CD4-positive, alpha-beta T cell (primary cell): Measurements from ENCODE around the gene FHOD1. TPM values are rescaled to one million over a fixed set of nuclear protein-coding genes. Genes with fewer than 3 reads are reported as not detected.

Experiments
- ATAC-seq: fragments of 200-7000 bp; cut with Tn5 transposase; one replicate; pipeline ENCODE4 v1.10.0; 2022; ENCODE audit warnings: mild to moderate bottlenecking; ENCODE audit not compliant: poor library complexity
- CTCF ChIA-PET: fragments of 350-600 bp; sonication (Branson Sonifier 250); formaldehyde crosslinking; loops from one replicate; lab custom pipeline; 2021; ENCODE audit warnings: antibody characterized with exemption, inconsistent platforms; lab: Charles Lee
- POLR2A ChIA-PET: fragments of 350-600 bp; sonication (Branson Sonifier 250); formaldehyde crosslinking; loops from one replicate; lab custom pipeline; 2021; ENCODE audit warnings: antibody characterized with exemption, inconsistent platforms; lab: Charles Lee
- DNase-seq, 14 experiments: peaks; one replicate each; pipeline ENCODE4 v3.0.0-alpha.2; 2013 to 2020; ENCODE audit warnings: mixed read lengths in 2 of 14
- H3K27ac ChIP-seq, 2 donors: one replicate each; pipeline versions ENCODE4 v1.5.1 to v1.7.0; 2013; ENCODE audit warnings: low read length in 2 of 2, low read depth in 1 of 2, mild to moderate bottlenecking in 1 of 2
- H3K27me3 ChIP-seq, 2 experiments: 1 replicate in 1 of 2; 2 replicates in 1 of 2; pipeline versions ENCODE4 v1.6.1 to v1.7.0; 2013; ENCODE audit warnings: low read length in 2 of 2, control low read depth in 1 of 2, mild to moderate bottlenecking in 1 of 2, moderate library complexity in 1 of 2; ENCODE audit not compliant: insufficient read depth in 2 of 2, control insufficient read depth in 1 of 2
- H3K36me3 ChIP-seq: one replicate; pipeline ENCODE4 v1.6.1; 2013; ENCODE audit warnings: low read length, control low read depth; ENCODE audit not compliant: insufficient read depth
- H3K4me1 ChIP-seq: one replicate; pipeline ENCODE4 v1.6.1; 2013; ENCODE audit warnings: low read length, control low read depth; ENCODE audit not compliant: insufficient read depth
- H3K4me3 ChIP-seq: one replicate; pipeline ENCODE4 v1.5.1; 2013; ENCODE audit warnings: mild to moderate bottlenecking, low read length, moderate library complexity
- H3K9me3 ChIP-seq, 2 experiments: 1 replicate in 1 of 2; 2 replicates in 1 of 2; pipeline versions ENCODE4 v1.6.1 to v1.7.0; 2013; ENCODE audit warnings: low read length in 2 of 2, mild to moderate bottlenecking in 2 of 2, control low read depth in 1 of 2, moderate library complexity in 1 of 2; ENCODE audit not compliant: control insufficient read depth in 1 of 2, insufficient read depth in 1 of 2
- H3K27ac Mint-ChIP-seq: one replicate; pipeline ENCODE4 v1.8.0; 2020; ENCODE audit warnings: mixed read lengths
- H3K27me3 Mint-ChIP-seq: one replicate; pipeline ENCODE4 v1.8.0; 2021; ENCODE audit warnings: mixed read lengths
- H3K36me3 Mint-ChIP-seq: one replicate; pipeline ENCODE4 v1.8.0; 2021; ENCODE audit warnings: low read depth, mixed read lengths
- H3K4me1 Mint-ChIP-seq: one replicate; pipeline ENCODE4 v1.8.0; 2021; ENCODE audit warnings: low read depth, mixed read lengths
- H3K4me3 Mint-ChIP-seq: one replicate; pipeline ENCODE4 v1.8.0; 2020; ENCODE audit warnings: mild to moderate bottlenecking, mixed read lengths
- H3K9me3 Mint-ChIP-seq: one replicate; pipeline ENCODE4 v1.8.0; 2020; ENCODE audit warnings: mixed read lengths
- CTCF ChIP-seq: fragments of 200-600 bp; IDR thresholded peaks from one replicate; pipeline ENCODE4 v1.8.0; 2022; ENCODE audit warnings: antibody characterized with exemption, mild to moderate bottlenecking
- intact Hi-C, 2 experiments: fragments of 100-400 bp; cut with DNase I in 1 of 2; cut with micrococcal nuclease in 1 of 2; formaldehyde crosslinking; loops; one replicate each; pipeline versions ENCODE4 v1.15.1 to v1.9.0; 2023 to 2025; cut with DNase I, micrococcal nuclease
- total RNA-seq, 174 experiments: library from RNA in 2 of 174; stranded (reverse) in 2 of 174; gene quantifications; one replicate each; pipeline ENCODE4 v1.2.3 and lab custom pipeline; 2021 to 2026

Gene FHOD1
- total RNA-seq, 2 experiments from 2014 or later = 21.1 to 26.0 TPM

- Mint-ChIP-seq H3K36me3 (peaks cover 40% of the 10 kb centered on the region), H3K9me3 (no peaks in the 10 kb centered on the region), H3K4me1 (peaks cover 38% of the 10 kb centered on the region), H3K4me3 (peak overlapping the region; percentile 92), H3K27me3 (no peaks in the 10 kb centered on the region), H3K27ac (peak overlapping the region; percentile 87)
- Histone ChIP-seq H3K27ac (peak overlapping the region in 1 of 2 donors; percentile 69), H3K27me3 (no peaks in the 10 kb centered on the region), H3K9me3 (no peaks in the 10 kb centered on the region), H3K4me3 (peak overlapping the region; percentile 95), H3K4me1 (peaks cover 51% of the 10 kb centered on the region), H3K36me3 (peaks cover 37% of the 10 kb centered on the region)
- ChIA-PET CTCF (interaction anchor here (1.1 kb wide), 1 partner anchor 53 kb away, joined by 3 read pairs; no protein-coding TSS in a partner anchor), POLR2A (interaction anchor here (1.1 to 1.6 kb wide), 2 partner anchors 36 to 44 kb away, joined by 3 to 9 read pairs; partner anchors contain the start of gene TMEM208)
- DNase-seq (no peak), ATAC-seq (no peak)
- intact Hi-C loops = loop anchor here in 1 of 2 experiments (5.0 kb wide), 1 partner anchor 259 kb away; the partner anchor contains the start of gene CIAO2B
- no peak for TF ChIP-seq CTCF
Measured at GRCh38 chr16:67191411-67191994, 55.8 kb downstream of the FHOD1 start.

- peaks cover 46% of the 10 kb centered on the region for H3K4me1 ChIP-seq
- no peak for ATAC-seq
- TF ChIP-seq CTCF = no peak
- ChIA-PET POLR2A (no interaction called here), CTCF (no interaction called here)
- Mint-ChIP-seq H3K27ac (no peak overlapping the region), H3K9me3 (no peaks in the 10 kb centered on the region), H3K4me3 (peak overlapping the region; percentile 42), H3K27me3 (no peaks in the 10 kb centered on the region), H3K36me3 (peaks cover 32% of the 10 kb centered on the region), H3K4me1 (peaks cover 33% of the 10 kb centered on the region)
- H3K36me3 ChIP-seq = peaks cover 29% of the 10 kb centered on the region
- H3K9me3 ChIP-seq = no peaks in the 10 kb centered on the region
- no peak for DNase-seq
- H3K4me3 ChIP-seq = no peak overlapping the region
- no peak overlapping the region for H3K27ac ChIP-seq
- H3K27me3 ChIP-seq = no peaks in the 10 kb centered on the region
- intact Hi-C loops = loop anchor here in 1 of 2 experiments (5.0 kb wide), 1 partner anchor 258 kb away; the partner anchor contains the start of gene CIAO2B
Measured at GRCh38 chr16:67190448-67191399, 56.6 kb downstream of the FHOD1 start.

- H3K4me3 ChIP-seq = no peak within 1 kb of the TSS
- intact Hi-C loops = loop anchor here in 1 of 2 experiments (5.0 kb wide), 1 partner anchor 258 kb away; the partner anchor contains the start of gene CIAO2B
- DNase-seq = no peak
- H3K4me1 ChIP-seq = peaks cover 46% of the 10 kb centered on the region
- H3K9me3 ChIP-seq = no peaks in the 10 kb centered on the region
- H3K4me1 Mint-ChIP-seq = peaks cover 38% of the 10 kb centered on the region
- H3K36me3 Mint-ChIP-seq = peaks cover 25% of the 10 kb centered on the region
- no peaks in the 10 kb centered on the region for H3K27me3 ChIP-seq
- H3K9me3 Mint-ChIP-seq = no peaks in the 10 kb centered on the region
- ChIA-PET POLR2A (no interaction called here), CTCF (interaction anchor here (1.0 kb wide), 1 partner anchor 35 kb away, joined by 3 read pairs; no protein-coding TSS in a partner anchor)
- no peak for ATAC-seq
- no peaks in the 10 kb centered on the region for H3K27me3 Mint-ChIP-seq
- no peak for TF ChIP-seq CTCF
- H3K27ac ChIP-seq = no peak within 1 kb of the TSS
- peak within 1 kb of the TSS; percentile 42 for H3K4me3 Mint-ChIP-seq
- H3K36me3 ChIP-seq = peaks cover 22% of the 10 kb centered on the region
- H3K27ac Mint-ChIP-seq = no peak within 1 kb of the TSS
Measured at GRCh38 chr16:67190041-67190440, 57.2 kb downstream of the FHOD1 start, which contains the start of gene EXOC3L1. Gene EXOC3L1 (minus strand): TSS chr16:67190136. CDS start chr16:67189676, 460 bp downstream.
